ENCODE measurements around the gene TRIM2. TPM values are rescaled to one million over a fixed set of nuclear protein-coding genes. Genes with fewer than 3 reads are reported as not detected.

TRIM2 gene
- total and polyA plus RNA-seq, 2 experiments from 2014 or later, result 22.0 to 61.5 TPM

DNA sequence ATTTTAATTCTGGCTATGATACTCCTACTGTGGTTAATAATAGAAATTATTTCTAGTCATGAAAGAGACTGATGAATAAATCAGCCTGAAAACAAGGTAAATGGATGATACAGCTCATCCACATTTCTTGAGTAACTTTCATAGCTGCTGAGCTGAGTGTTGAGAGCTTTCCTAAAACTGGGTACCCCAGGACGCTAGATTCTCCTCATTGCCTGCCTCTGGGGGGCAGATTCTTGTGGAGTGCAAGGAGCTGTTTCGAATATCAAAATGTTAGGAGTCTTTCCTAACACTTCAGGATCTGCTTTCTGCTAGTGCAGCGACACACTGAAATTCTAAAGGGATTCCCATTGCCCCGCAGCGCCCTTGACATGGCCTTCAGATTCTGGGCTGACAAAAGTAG lies 142.3 kb downstream of the TRIM2 start:
- H3K79me2 ChIP-seq (replicated peaks; ENCODE audit: insufficient read depth), result peaks cover 38% of the 10 kb centered on the region
- H3K4me3 ChIP-seq, result 0 out of 2 replicates have a peak overlapping the region, but pooled peaks have one; percentile 65
- DNase-seq (ENCODE audit: low spot score), result peak; percentile 60
- H3K4me2 ChIP-seq, result peak overlapping the region; percentile 91
- H4K20me1 ChIP-seq (replicated peaks; ENCODE audit: insufficient read depth), result no peaks in the 10 kb centered on the region
- H3K36me3 ChIP-seq (ENCODE audit: insufficient read depth), result no peaks in the 10 kb centered on the region
- TF ChIP-seq POLR2AphosphoS5 (IDR thresholded peaks at IDR 0.05; ENCODE audit: low read depth), result no peak
- TF ChIP-seq, protein P1, sequence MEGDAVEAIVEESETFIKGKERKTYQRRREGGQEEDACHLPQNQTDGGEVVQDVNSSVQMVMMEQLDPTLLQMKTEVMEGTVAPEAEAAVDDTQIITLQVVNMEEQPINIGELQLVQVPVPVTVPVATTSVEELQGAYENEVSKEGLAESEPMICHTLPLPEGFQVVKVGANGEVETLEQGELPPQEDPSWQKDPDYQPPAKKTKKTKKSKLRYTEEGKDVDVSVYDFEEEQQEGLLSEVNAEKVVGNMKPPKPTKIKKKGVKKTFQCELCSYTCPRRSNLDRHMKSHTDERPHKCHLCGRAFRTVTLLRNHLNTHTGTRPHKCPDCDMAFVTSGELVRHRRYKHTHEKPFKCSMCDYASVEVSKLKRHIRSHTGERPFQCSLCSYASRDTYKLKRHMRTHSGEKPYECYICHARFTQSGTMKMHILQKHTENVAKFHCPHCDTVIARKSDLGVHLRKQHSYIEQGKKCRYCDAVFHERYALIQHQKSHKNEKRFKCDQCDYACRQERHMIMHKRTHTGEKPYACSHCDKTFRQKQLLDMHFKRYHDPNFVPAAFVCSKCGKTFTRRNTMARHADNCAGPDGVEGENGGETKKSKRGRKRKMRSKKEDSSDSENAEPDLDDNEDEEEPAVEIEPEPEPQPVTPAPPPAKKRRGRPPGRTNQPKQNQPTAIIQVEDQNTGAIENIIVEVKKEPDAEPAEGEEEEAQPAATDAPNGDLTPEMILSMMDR (conservative IDR thresholded peaks at IDR 0.05; ENCODE audit: low read depth in 2 of 2), result peak; percentile 27 to 50; a peak in 3 of 4 replicates
- peaks cover 24% of the 10 kb centered on the region for H3K4me1 ChIP-seq (ENCODE audit: insufficient read depth)
- Mint-ChIP-seq H3K4me3 (peak overlapping the region; percentile 60), H3K27ac (peak overlapping the region; percentile 61; the same call in 1 of the 2 replicates), H3K27me3 (ENCODE audit: insufficient read depth, low read depth, poor library complexity) (peaks cover 12% of the 10 kb centered on the region), H3K36me3 (ENCODE audit: low read depth) (no peaks in the 10 kb centered on the region; the same call in 1 of the 3 replicates), H3K9me3 (no peaks in the 10 kb centered on the region), H3K4me1 (peaks cover 30% of the 10 kb centered on the region)
- H3F3A ChIP-seq (replicated peaks; ENCODE audit: low read depth), result no peaks in the 10 kb centered on the region
- H3K27ac ChIP-seq (ENCODE audit: low read depth), result no peak overlapping the region
- ATAC-seq, result no peak
- no peaks in the 10 kb centered on the region for H3K9me2 ChIP-seq (ENCODE audit: insufficient read depth)
- H3K27me3 ChIP-seq (ENCODE audit: insufficient read depth), result 0 out of 2 replicates have a peak, but pooled peaks cover 8% of the 10 kb centered on the region
- no peak overlapping the region for H2AFZ ChIP-seq

DNA sequence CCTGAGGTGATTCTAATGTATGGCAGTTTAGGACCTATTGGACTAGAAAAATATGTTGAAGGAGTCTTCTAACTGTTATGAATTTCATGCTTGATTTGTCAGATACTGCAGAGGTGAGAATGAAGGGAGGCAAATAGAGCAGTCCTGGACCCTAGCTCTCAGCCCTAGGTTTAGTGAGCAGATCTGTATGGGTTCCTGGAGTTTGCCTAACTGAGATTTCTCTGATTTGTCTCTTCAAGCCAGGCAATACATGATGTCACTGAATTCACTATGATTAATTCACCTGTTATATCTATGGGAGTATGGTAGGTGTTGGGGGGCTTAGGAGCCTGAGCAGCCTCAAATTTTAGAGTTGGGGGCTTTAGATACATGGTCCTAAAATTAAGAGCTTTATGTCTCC lies 142.9 kb downstream of the TRIM2 start:
- peaks cover 38% of the 10 kb centered on the region for H3K79me2 ChIP-seq (replicated peaks; ENCODE audit: insufficient read depth)
- no peak for TF ChIP-seq STAT1 (IDR thresholded peaks at IDR 0.05; ENCODE audit: unreplicated experiment)
- TF ChIP-seq CREB1 (CRISPR knock-in tag; IDR thresholded peaks at IDR 0.05; ENCODE audit: low read depth), result no peak
- TF ChIP-seq EZH2 (IDR thresholded peaks at IDR 0.05; ENCODE audit: low read depth, unreplicated experiment), result no peak
- TF ChIP-seq POLR2AphosphoS5 (IDR thresholded peaks at IDR 0.05; ENCODE audit: low read depth), result no peak
- TF ChIP-seq, protein P2, sequence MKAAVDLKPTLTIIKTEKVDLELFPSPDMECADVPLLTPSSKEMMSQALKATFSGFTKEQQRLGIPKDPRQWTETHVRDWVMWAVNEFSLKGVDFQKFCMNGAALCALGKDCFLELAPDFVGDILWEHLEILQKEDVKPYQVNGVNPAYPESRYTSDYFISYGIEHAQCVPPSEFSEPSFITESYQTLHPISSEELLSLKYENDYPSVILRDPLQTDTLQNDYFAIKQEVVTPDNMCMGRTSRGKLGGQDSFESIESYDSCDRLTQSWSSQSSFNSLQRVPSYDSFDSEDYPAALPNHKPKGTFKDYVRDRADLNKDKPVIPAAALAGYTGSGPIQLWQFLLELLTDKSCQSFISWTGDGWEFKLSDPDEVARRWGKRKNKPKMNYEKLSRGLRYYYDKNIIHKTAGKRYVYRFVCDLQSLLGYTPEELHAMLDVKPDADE (IDR thresholded peaks at IDR 0.05), result no peak
- no peak for TF ChIP-seq EZH2phosphoT487 (IDR thresholded peaks at IDR 0.05; ENCODE audit: unreplicated experiment)
- no peak for TF ChIP-seq JUNB (IDR thresholded peaks at IDR 0.05; ENCODE audit: unreplicated experiment)
- TF ChIP-seq, protein P3, sequence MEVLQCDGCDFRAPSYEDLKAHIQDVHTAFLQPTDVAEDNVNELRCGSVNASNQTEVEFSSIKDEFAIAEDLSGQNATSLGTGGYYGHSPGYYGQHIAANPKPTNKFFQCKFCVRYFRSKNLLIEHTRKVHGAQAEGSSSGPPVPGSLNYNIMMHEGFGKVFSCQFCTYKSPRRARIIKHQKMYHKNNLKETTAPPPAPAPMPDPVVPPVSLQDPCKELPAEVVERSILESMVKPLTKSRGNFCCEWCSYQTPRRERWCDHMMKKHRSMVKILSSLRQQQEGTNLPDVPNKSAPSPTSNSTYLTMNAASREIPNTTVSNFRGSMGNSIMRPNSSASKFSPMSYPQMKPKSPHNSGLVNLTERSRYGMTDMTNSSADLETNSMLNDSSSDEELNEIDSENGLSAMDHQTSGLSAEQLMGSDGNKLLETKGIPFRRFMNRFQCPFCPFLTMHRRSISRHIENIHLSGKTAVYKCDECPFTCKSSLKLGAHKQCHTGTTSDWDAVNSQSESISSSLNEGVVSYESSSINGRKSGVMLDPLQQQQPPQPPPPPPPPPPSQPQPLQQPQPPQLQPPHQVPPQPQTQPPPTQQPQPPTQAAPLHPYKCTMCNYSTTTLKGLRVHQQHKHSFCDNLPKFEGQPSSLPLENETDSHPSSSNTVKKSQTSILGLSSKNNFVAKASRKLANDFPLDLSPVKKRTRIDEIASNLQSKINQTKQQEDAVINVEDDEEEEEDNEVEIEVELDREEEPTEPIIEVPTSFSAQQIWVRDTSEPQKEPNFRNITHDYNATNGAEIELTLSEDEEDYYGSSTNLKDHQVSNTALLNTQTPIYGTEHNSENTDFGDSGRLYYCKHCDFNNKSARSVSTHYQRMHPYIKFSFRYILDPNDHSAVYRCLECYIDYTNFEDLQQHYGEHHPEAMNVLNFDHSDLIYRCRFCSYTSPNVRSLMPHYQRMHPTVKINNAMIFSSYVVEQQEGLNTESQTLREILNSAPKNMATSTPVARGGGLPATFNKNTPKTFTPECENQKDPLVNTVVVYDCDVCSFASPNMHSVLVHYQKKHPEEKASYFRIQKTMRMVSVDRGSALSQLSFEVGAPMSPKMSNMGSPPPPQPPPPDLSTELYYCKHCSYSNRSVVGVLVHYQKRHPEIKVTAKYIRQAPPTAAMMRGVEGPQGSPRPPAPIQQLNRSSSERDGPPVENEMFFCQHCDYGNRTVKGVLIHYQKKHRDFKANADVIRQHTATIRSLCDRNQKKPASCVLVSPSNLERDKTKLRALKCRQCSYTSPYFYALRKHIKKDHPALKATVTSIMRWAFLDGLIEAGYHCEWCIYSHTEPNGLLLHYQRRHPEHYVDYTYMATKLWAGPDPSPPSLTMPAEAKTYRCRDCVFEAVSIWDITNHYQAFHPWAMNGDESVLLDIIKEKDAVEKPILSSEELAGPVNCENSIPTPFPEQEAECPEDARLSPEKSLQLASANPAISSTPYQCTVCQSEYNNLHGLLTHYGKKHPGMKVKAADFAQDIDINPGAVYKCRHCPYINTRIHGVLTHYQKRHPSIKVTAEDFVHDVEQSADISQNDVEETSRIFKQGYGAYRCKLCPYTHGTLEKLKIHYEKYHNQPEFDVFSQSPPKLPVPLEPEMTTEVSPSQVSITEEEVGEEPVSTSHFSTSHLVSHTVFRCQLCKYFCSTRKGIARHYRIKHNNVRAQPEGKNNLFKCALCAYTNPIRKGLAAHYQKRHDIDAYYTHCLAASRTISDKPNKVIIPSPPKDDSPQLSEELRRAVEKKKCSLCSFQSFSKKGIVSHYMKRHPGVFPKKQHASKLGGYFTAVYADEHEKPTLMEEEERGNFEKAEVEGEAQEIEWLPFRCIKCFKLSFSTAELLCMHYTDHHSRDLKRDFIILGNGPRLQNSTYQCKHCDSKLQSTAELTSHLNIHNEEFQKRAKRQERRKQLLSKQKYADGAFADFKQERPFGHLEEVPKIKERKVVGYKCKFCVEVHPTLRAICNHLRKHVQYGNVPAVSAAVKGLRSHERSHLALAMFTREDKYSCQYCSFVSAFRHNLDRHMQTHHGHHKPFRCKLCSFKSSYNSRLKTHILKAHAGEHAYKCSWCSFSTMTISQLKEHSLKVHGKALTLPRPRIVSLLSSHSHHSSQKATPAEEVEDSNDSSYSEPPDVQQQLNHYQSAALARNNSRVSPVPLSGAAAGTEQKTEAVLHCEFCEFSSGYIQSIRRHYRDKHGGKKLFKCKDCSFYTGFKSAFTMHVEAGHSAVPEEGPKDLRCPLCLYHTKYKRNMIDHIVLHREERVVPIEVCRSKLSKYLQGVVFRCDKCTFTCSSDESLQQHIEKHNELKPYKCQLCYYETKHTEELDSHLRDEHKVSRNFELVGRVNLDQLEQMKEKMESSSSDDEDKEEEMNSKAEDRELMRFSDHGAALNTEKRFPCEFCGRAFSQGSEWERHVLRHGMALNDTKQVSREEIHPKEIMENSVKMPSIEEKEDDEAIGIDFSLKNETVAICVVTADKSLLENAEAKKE (CRISPR knock-in tag; IDR thresholded peaks at IDR 0.05), result no peak

More for the DNA sequence above, 142.9 kb downstream of the TRIM2 start:
- H3K27me3 Mint-ChIP-seq (ENCODE audit: insufficient read depth, low read depth, poor library complexity), result peaks cover 12% of the 10 kb centered on the region
- H3K4me1 Mint-ChIP-seq, result peaks cover 30% of the 10 kb centered on the region
- no peaks in the 10 kb centered on the region for H3K9me2 ChIP-seq (ENCODE audit: insufficient read depth)
- no peak overlapping the region for H2AFZ ChIP-seq
- ATAC-seq (no peak), DNase-seq (ENCODE audit: low spot score) (no peak)
- no peak overlapping the region for H3K27ac ChIP-seq (ENCODE audit: low read depth)
- H3K9me3 Mint-ChIP-seq, result no peaks in the 10 kb centered on the region
- H3K4me2 ChIP-seq, result peak overlapping the region; percentile 91
- H3K4me3 Mint-ChIP-seq, result no peak overlapping the region
- H3F3A ChIP-seq (replicated peaks; ENCODE audit: low read depth), result no peaks in the 10 kb centered on the region
- no peaks in the 10 kb centered on the region for H4K20me1 ChIP-seq (replicated peaks; ENCODE audit: insufficient read depth)
- H3K36me3 Mint-ChIP-seq (ENCODE audit: low read depth), result no peaks in the 10 kb centered on the region; the same call in 1 of the 3 replicates
- peaks cover 24% of the 10 kb centered on the region for H3K4me1 ChIP-seq (ENCODE audit: insufficient read depth)
- no peak overlapping the region for H3K27ac Mint-ChIP-seq
- no peak overlapping the region for H3K4me3 ChIP-seq
- 0 out of 2 replicates have a peak, but pooled peaks cover 8% of the 10 kb centered on the region for H3K27me3 ChIP-seq (ENCODE audit: insufficient read depth)
- H3K36me3 ChIP-seq (ENCODE audit: insufficient read depth), result no peaks in the 10 kb centered on the region
